Activated naive CD8-positive, alpha-beta T cell treated with anti-CD3 and anti-CD28 coated beads for 36 hours (primary cell): ENCODE results near the gene ZC3H12A. TPM values are rescaled to one million over a fixed set of nuclear protein-coding genes. Genes with fewer than 3 reads are reported as not detected.

Experiments
- DNase-seq: peaks from one replicate; pipeline ENCODE4 v3.0.0; 2021
- H3K27ac Mint-ChIP-seq: one replicate; pipeline ENCODE4 v1.8.0; 2022; ENCODE audit warnings: mild to moderate bottlenecking, moderate library complexity, mixed read lengths
- H3K27me3 Mint-ChIP-seq: one replicate; pipeline ENCODE4 v1.8.0; 2022; ENCODE audit warnings: mild to moderate bottlenecking, mixed read lengths
- H3K36me3 Mint-ChIP-seq: one replicate; pipeline ENCODE4 v1.8.0; 2021; ENCODE audit warnings: mild to moderate bottlenecking, mixed read lengths
- H3K4me1 Mint-ChIP-seq: one replicate; pipeline ENCODE4 v1.8.0; 2021; ENCODE audit warnings: mixed read lengths
- H3K4me3 Mint-ChIP-seq: one replicate; pipeline ENCODE4 v1.8.0; 2022; ENCODE audit warnings: mild to moderate bottlenecking, moderate library complexity, mixed read lengths
- H3K9me3 Mint-ChIP-seq: one replicate; pipeline ENCODE4 v1.8.0; 2022; ENCODE audit warnings: mixed read lengths
- total RNA-seq, 2 experiments: library from RNA; stranded (reverse); gene quantifications; one replicate each; pipeline ENCODE4 v1.2.3, GENCODE V29; 2021

ZC3H12A gene
- total RNA-seq, 2 experiments from 2014 or later = 29.2 to 29.4 TPM

DNA sequence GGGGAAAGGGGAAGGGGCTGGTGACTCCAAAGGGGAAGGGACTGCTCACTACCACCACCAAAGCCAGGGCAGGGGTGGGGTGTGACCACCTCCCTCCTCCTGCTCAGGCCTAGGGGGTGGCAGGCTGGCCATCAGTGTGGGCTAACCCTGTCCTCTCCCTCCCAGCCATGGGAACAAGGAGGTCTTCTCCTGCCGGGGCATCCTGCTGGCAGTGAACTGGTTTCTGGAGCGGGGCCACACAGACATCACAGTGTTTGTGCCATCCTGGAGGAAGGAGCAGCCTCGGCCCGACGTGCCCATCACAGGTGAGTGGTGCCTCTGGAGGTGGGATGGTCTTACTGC lies 5.7 kb downstream of the ZC3H12A start:
- peak overlapping the region; percentile 99 for H3K27ac Mint-ChIP-seq
- H3K27me3 Mint-ChIP-seq = no peaks in the 10 kb centered on the region
- peaks cover 37% of the 10 kb centered on the region for H3K4me1 Mint-ChIP-seq
- no peak for DNase-seq
- H3K36me3 Mint-ChIP-seq = peaks cover 70% of the 10 kb centered on the region
- H3K9me3 Mint-ChIP-seq = no peaks in the 10 kb centered on the region
- peak overlapping the region; percentile 97 for H3K4me3 Mint-ChIP-seq

DNA sequence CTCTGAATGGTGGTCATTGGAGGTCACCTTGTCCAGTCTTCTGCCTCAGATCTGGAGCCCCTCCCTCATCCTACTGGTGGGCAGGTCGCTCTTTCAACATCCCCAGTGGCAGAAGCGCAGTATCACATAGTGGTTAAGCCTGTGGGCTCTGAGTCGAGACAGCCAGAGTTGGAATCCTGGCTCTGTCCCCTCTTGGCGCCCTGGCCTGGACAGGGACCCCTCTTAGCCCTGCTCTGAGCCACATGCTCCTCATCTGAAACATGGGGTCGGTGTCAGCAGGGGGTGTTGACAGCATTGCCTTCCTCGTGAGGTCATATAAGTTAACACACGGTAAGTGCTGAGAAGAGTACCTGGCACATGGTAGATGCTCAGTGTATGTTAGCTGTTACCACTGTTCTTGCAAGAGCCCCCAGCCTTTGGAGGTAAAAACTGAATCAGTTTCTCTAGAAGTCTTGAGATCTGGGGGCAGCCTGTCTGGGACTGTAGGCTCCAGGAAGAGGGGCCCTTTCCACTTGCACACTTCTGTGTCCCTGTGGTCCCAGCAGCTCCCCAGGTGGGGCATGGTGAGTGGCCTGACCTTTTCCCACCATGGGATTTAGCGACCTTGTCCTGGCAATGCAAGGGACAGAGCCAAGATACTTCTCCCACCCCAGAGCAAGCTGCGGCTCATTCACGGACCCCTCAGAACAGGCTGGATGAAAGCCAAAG lies 6.4 kb downstream of the ZC3H12A start:
- Mint-ChIP-seq H3K4me3 (peak overlapping the region; percentile 97), H3K36me3 (peaks cover 64% of the 10 kb centered on the region), H3K9me3 (no peaks in the 10 kb centered on the region), H3K4me1 (peaks cover 38% of the 10 kb centered on the region), H3K27me3 (no peaks in the 10 kb centered on the region), H3K27ac (peak overlapping the region; percentile 99)
- no peak for DNase-seq

DNA sequence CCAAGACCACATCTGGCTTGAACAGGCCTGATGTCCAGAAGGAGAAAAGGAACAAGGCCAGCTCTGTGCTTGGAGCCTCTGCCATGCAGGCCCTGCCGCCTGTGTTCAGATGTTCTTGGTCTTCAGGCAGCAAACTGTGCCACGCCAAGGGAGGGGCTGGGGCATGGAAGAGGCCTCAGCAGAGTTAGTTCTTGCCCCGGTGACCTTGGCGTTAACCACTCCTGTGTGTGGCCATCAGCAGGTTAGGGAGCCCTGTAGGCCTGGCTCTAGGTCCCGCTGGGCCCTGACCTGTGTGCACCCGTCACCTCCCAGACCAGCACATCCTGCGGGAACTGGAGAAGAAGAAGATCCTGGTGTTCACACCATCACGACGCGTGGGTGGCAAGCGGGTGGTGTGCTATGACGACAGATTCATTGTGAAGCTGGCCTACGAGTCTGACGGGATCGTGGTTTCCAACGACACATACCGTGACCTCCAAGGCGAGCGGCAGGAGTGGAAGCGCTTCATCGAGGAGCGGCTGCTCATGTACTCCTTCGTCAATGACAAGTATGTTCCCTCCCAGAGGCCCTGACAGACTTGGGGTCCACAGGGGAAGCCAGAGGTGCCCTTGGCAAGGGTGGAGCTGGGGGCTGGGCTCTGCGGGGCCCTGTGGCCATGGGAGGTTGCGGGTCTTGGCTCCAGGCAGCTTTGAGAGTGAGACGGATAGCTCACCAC lies 7.1 kb downstream of the ZC3H12A start:
- no peaks in the 10 kb centered on the region for H3K27me3 Mint-ChIP-seq
- H3K4me1 Mint-ChIP-seq = peaks cover 38% of the 10 kb centered on the region
- peak; percentile 46 for DNase-seq
- H3K9me3 Mint-ChIP-seq = no peaks in the 10 kb centered on the region
- peak overlapping the region; percentile 66 for H3K4me3 Mint-ChIP-seq
- H3K36me3 Mint-ChIP-seq = peaks cover 57% of the 10 kb centered on the region
- H3K27ac Mint-ChIP-seq = peak overlapping the region; percentile 99

DNA sequence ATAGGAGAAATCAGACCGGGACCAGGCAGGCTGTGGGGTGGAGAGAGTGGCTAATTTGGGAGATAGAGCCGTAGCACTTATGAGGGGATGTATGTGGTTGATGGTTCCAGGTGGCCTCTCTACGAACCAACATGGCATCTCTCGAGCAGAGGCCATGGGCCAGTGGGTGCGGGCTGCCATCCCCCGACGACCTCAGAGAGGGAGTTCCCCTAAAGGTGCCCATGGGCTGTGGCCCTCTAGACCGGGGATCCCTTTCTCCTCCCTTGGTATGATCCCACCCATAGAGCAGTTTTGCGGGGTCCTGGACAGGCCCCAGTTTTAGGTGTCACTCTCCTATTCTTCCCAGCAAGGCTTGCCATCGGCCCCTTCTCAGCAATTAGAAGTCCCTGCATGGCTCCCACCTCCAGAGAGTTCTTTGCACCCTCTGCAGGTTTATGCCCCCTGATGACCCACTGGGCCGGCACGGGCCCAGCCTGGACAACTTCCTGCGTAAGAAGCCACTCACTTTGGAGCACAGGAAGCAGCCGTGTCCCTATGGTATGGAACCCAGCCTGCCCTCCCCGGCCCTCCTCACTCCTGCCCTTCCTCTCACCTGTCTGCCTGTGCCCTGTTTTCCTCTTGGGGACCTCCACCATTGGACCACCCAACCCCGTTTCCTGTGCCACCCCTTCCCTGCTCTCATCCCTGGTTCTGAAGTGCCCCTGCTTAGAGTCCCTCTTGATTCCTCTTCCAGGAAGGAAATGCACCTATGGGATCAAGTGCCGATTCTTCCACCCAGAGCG lies 7.8 kb downstream of the ZC3H12A start:
- no peak for DNase-seq
- Mint-ChIP-seq H3K4me3 (peak overlapping the region; percentile 45), H3K27me3 (no peaks in the 10 kb centered on the region), H3K4me1 (peaks cover 45% of the 10 kb centered on the region), H3K27ac (peak overlapping the region; percentile 99), H3K36me3 (peaks cover 49% of the 10 kb centered on the region), H3K9me3 (no peaks in the 10 kb centered on the region)

DNA sequence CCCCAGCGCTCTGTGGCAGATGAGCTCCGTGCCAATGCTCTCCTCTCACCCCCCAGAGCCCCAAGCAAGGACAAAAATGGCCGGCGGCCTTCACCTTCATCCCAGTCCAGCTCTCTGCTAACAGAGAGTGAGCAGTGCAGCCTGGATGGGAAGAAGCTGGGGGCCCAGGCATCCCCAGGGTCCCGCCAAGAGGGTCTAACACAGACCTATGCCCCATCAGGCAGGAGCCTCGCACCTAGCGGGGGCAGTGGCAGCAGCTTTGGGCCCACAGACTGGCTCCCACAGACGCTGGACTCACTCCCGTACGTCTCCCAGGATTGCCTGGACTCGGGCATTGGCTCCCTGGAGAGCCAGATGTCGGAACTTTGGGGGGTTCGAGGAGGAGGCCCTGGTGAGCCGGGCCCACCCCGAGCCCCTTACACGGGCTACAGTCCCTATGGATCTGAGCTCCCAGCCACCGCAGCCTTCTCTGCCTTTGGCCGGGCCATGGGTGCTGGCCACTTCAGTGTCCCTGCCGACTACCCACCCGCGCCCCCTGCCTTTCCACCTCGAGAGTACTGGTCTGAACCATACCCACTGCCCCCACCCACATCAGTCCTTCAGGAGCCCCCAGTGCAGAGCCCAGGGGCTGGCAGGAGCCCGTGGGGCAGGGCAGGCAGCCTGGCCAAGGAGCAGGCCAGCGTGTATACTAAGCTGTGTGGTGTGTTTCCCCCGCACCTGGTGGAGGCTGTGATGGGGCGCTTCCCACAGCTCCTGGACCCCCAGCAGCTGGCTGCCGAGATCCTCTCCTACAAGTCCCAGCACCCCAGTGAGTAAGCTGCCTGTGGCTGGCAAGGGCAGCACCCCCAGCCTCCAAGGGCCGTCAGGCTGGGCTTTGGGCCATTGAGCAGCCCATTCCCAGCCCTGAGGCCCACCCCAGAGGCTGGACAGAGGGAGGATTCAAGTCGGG lies 8.7 kb downstream of the ZC3H12A start:
- peak overlapping the region; percentile 99 for H3K27ac Mint-ChIP-seq
- DNase-seq = no peak
- H3K4me3 Mint-ChIP-seq = no peak overlapping the region
- H3K4me1 Mint-ChIP-seq = peaks cover 45% of the 10 kb centered on the region
- no peaks in the 10 kb centered on the region for H3K27me3 Mint-ChIP-seq
- no peaks in the 10 kb centered on the region for H3K9me3 Mint-ChIP-seq
- H3K36me3 Mint-ChIP-seq = peaks cover 44% of the 10 kb centered on the region

DNA sequence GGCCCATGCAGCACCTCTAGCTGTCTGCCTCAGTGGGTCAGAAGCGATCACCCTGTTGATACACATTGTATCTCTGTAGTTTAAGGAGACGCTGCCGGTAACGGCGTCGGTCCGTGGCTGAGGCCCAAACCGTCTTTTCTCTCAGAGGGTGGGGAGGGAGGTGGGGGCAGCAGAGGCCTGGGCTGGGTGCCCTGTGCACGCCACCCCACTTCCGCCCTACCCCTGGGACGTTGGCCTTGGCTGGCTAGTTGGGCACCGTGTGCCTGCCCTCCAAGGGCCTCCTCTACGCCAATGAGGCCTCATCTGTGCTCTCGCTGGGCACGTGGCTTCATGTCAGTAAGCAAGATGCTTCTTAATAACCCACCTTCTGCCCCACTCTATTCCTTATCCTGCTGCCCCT lies 9.4 kb downstream of the ZC3H12A start:
- H3K36me3 Mint-ChIP-seq = peaks cover 37% of the 10 kb centered on the region

DNA sequence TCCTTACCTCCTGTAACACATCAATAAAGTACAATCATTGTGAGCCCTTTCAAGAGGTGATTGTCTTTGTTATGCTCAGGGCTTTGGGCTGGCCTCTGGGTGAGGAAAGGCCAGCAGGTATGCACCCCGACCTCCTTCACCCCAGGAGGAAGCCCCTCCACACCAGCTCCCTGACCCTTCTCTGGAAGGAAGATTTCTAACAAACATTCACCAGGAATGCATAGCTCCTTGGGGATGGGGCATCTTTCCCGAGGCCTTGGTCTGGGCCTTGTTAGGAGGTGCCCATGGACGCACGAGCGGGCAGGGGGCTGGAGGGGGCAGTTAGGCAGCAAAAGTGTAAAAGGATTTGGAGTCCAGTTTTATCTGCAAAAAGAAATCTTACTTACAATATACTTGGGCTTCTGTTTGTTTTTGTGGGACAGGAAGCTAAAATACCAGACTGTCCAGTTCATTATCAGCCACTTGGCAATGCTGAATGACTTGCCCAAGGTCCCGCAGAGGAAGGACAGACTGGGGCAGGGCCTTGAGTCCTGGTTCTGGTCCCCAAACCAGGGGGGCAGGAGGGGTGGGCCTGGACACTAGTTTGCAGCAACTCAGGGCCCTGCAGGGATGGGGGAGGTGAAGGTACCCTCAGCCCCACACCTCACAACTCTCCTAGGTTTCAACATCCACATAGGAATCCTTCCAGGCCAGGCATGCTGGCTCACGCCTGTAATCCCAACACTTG lies 10.1 kb downstream of the ZC3H12A start:
- H3K4me1 Mint-ChIP-seq = peaks cover 38% of the 10 kb centered on the region
- H3K27me3 Mint-ChIP-seq = no peaks in the 10 kb centered on the region
- no peak overlapping the region for H3K4me3 Mint-ChIP-seq
- H3K36me3 Mint-ChIP-seq = peaks cover 30% of the 10 kb centered on the region
- H3K27ac Mint-ChIP-seq = peak overlapping the region; percentile 16
- DNase-seq = no peak
- H3K9me3 Mint-ChIP-seq = no peaks in the 10 kb centered on the region

More for the DNA sequence above, 9.4 kb downstream of the ZC3H12A start:
- no peaks in the 10 kb centered on the region for H3K27me3 Mint-ChIP-seq
- peak overlapping the region; percentile 5 for H3K27ac Mint-ChIP-seq
- no peak overlapping the region for H3K4me3 Mint-ChIP-seq
- no peak for DNase-seq
- H3K4me1 Mint-ChIP-seq = peaks cover 43% of the 10 kb centered on the region
- no peaks in the 10 kb centered on the region for H3K9me3 Mint-ChIP-seq

DNA sequence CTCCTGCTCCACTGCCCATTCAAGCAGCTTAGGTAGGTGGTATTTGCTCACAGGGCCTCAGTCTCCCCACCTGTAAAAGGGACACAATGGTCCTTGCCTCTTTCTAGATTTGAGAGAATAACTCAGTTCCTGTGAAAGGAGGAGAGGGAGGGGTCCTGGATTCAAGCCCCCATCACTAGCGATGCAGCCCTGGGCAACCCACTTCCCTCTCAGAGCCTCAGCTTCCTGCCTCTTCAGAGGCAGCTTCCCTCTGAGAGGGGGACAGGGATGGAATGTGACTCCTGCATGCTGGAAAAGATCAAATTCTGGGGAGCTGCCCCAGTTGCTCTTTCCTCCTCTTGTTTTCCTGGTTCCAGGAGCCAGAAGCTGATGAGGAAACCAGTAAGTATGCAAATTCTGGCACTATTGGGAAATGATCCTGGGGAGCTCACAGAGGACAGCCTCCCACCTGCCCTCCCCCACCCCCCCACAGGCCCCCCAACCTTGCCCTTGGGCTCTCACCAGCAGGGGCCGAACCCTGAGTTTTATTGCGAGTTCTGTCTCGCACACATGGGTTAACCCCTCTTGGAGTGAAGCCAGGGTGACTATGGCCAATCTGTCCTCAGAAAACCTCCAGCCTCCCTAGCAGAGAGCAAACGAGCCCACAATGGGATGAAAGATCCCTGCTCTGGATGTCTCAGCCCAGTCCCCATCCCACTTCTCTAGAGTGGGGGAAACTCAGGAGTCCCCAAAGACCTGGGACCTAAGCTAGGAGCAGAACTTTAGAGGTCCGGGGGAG lies 11.7 kb downstream of the ZC3H12A start:
- DNase-seq = no peak
- peaks cover 29% of the 10 kb centered on the region for H3K4me1 Mint-ChIP-seq
- H3K27me3 Mint-ChIP-seq = no peaks in the 10 kb centered on the region
- no peak overlapping the region for H3K4me3 Mint-ChIP-seq
- H3K36me3 Mint-ChIP-seq = peaks cover 20% of the 10 kb centered on the region
- H3K27ac Mint-ChIP-seq = peak overlapping the region; percentile 38
- H3K9me3 Mint-ChIP-seq = no peaks in the 10 kb centered on the region

DNA sequence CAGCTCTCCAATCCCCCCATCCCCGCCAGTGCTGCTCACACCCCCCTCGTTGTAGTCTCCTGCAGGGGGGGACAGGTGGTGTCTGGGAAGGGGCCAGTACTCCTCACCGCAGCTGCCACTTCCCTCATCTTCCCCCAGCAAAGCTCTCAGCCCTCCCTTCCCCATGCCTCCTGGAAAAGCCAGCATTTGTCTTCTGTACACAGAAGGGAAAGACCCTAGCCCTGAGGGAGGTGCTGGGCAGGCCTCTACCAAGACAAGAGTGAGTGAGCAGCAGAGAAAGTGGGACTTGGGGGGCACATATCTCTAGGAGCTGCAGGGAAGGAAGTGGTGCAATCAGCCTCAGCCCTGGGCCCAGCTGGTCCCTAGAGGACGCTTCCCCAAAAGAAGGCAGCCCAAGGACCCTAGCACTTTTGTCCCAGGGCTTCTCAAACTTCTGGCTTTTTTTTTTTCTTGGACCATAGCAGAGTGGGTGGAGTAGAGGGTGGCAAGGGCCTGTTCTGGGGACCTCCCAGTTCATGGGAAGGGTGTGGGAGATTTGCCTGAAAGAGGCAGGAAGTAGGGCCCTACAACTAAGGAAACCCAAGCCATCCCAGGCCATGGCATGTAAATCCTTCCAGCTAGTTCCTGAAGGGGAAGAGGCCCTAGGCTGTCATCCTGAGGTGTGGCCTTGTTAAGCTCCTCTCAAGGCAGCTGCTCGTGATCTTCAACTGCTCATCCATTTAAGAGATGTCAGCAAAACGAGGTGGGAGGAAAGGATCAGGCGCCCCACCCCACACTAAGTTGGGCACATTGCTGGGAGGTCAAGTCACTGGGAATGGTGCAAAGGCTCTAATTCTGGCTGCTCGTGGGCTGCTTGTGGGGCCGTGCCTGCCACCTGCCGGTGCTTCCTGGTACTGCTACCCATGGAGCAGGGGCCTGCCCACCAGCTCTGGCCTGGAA lies 12.6 kb downstream of the ZC3H12A start:
- Mint-ChIP-seq H3K4me1 (peaks cover 20% of the 10 kb centered on the region), H3K4me3 (no peak overlapping the region), H3K27me3 (no peaks in the 10 kb centered on the region), H3K36me3 (peaks cover 11% of the 10 kb centered on the region), H3K9me3 (no peaks in the 10 kb centered on the region), H3K27ac (peak overlapping the region; percentile 64)
- DNase-seq = peak; percentile 72

DNA sequence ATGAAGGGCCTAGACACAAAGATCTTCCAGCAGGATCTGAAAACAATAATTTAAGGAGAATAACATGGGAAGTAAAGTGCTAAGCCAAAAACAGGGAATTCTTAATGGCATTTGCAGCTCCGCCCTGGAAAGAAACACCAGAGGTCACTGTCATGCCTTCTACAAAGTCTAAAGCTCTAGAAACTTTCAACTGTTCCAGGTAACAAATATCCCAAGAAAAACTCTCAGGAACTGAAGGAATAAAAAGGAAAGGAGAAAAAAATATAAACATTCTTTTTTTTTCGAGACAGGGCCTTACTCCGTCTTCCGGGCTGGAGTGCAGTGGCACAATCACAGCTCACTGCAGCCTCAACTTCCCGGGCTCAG lies 13.2 kb downstream of the ZC3H12A start:
- H3K27me3 Mint-ChIP-seq = no peaks in the 10 kb centered on the region
- peaks cover 14% of the 10 kb centered on the region for H3K4me1 Mint-ChIP-seq
- H3K9me3 Mint-ChIP-seq = no peaks in the 10 kb centered on the region
- no peak for DNase-seq
- H3K27ac Mint-ChIP-seq = no peak overlapping the region
- H3K4me3 Mint-ChIP-seq = no peak overlapping the region
- peaks cover 6% of the 10 kb centered on the region for H3K36me3 Mint-ChIP-seq

DNA sequence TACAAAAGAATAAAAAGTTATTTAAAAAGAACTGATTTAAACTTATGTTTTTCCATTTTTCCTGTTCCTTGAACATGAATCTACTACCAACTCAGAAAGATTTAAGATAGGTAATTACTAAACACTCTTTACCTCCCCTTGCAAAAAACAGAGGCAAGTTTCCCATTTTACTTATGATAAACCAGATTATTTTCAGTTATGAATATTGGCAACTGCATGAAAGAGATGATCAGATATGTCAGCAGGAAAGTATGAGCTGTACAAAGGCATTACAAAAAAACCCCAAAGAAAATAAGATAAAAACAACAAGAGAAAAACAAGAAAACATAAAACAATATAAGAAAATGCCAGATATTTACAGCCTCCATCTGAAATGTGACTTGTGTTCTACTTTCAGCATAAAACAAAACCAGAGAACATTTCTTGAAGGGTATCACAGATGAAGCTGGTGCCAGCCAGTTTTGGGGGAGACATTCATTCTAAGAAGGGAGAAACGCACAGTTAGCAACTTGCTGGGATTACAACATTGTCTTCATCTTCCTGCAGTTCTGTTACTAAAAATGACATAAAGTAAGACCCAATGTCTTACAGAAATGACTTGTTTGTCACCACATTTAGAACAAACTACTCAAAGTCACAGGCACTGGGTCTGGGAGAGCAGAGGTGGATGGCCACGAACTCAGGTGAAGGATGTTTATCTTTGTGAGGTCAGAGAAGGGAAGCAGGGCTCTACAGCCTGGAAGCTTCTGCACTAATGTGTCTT lies 19.1 kb downstream of the ZC3H12A start:
- Mint-ChIP-seq H3K4me3 (no peak overlapping the region), H3K27ac (no peak overlapping the region), H3K9me3 (no peaks in the 10 kb centered on the region), H3K4me1 (peaks cover 7% of the 10 kb centered on the region), H3K36me3 (peaks cover 3% of the 10 kb centered on the region), H3K27me3 (no peaks in the 10 kb centered on the region)
- DNase-seq = no peak

DNA sequence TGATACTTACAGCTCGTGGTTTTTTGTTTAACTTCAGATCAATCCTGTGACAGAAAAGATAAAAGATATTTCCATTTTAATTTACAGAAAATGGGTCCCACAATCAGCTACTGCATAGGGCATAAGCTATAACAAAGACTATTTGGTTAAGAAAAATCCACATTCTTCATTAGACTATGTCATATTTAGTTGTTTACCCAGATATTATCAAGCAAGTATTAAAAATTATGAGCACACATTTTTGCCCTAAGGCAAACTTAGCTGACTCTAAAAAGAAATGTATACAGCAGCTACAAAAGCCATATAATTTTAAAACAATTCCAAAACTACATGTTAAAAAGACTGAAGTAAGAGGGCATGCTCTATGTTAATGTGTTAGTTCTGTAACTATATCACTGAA lies 21.5 kb downstream of the ZC3H12A start:
- DNase-seq = no peak
- Mint-ChIP-seq H3K4me3 (no peak overlapping the region), H3K27ac (no peak overlapping the region), H3K9me3 (no peaks in the 10 kb centered on the region), H3K4me1 (peaks cover 15% of the 10 kb centered on the region), H3K36me3 (peaks cover 6% of the 10 kb centered on the region), H3K27me3 (no peaks in the 10 kb centered on the region)
